GM10248 (cell line): ENCODE measurements around the gene GPRIN1.

Experiments used
- CTCF ChIA-PET: fragments of 300-600 bp; sonication (Branson Sonifier 250); formaldehyde crosslinking; extraction: SDS; loops from one replicate; lab custom pipeline; 2021; ENCODE audit warnings: antibody characterized with exemption; lab: Yijun Ruan, JAX
- POLR2A ChIA-PET: fragments of 350-650 bp; sonication (Branson Sonifier 250); formaldehyde crosslinking; extraction: SDS; loops from one replicate; lab custom pipeline; 2020; ENCODE audit warnings: antibody characterized with exemption; lab: Yijun Ruan, JAX
- DNase-seq: peaks from one replicate; pipeline ENCODE4 v3.0.0; 2012; ENCODE audit errors: extremely low spot score
- TF ChIP-seq, protein P1 (sequence below): IDR thresholded peaks from 2 replicates; pipeline ENCODE4 v1.5.1; 2012; ENCODE audit warnings: mild to moderate bottlenecking, low read depth; ENCODE audit errors: extremely low read depth, missing control alignments, control extremely low read depth

GPRIN1 gene

GRCh38 chr5:176653401-176654385 lies 43.7 kb upstream of the GPRIN1 start:
- no peak for DNase-seq
- TF ChIP-seq, protein P1, sequence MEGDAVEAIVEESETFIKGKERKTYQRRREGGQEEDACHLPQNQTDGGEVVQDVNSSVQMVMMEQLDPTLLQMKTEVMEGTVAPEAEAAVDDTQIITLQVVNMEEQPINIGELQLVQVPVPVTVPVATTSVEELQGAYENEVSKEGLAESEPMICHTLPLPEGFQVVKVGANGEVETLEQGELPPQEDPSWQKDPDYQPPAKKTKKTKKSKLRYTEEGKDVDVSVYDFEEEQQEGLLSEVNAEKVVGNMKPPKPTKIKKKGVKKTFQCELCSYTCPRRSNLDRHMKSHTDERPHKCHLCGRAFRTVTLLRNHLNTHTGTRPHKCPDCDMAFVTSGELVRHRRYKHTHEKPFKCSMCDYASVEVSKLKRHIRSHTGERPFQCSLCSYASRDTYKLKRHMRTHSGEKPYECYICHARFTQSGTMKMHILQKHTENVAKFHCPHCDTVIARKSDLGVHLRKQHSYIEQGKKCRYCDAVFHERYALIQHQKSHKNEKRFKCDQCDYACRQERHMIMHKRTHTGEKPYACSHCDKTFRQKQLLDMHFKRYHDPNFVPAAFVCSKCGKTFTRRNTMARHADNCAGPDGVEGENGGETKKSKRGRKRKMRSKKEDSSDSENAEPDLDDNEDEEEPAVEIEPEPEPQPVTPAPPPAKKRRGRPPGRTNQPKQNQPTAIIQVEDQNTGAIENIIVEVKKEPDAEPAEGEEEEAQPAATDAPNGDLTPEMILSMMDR = no peak
- POLR2A ChIA-PET = no interaction called here
- CTCF ChIA-PET = interaction anchor here (1.3 kb wide), 2 partner anchors 419 to 459 kb away, joined by 3 to 5 read pairs; no protein-coding TSS in a partner anchor

DNA sequence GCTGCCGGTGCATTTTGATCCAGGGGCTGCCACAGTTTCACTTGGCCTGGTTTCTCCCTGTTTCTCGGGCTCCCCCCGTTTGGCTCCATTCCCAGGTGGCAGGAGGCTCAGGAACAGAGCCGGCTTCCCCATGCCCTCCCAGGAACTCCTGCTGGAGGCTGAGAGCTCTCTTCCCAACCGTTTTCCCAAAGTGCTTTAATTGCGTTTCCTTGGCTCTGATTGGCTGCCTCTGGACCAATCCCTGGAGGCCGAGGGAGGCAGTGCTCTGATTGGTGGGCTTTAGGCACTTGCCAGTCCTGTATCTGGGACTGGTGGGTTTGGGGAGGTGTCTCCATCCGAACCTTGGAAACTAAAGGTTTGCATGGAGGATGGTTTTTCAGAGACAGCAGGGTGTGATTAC lies 42.2 kb upstream of the GPRIN1 start:
- DNase-seq = no peak
- CTCF ChIA-PET = interaction anchor here (1.4 to 10.1 kb wide), 2 partner anchors 7 to 79 kb away, joined by 3 to 140 read pairs; no protein-coding TSS in a partner anchor
- TF ChIP-seq, protein P1 = no peak
- POLR2A ChIA-PET = no interaction called here

- CTCF ChIA-PET = interaction anchor here (1.4 to 10.1 kb wide), 2 partner anchors 8 to 78 kb away, joined by 3 to 140 read pairs; no protein-coding TSS in a partner anchor
- POLR2A ChIA-PET = interaction anchor here (0.5 kb wide), 1 partner anchor 423 kb away, joined by 3 read pairs; no protein-coding TSS in a partner anchor
- no peak for DNase-seq
- TF ChIP-seq, protein P1 = no peak
Observed at GRCh38 chr5:176651472-176651980, 41.6 kb upstream of the GPRIN1 start.

DNA sequence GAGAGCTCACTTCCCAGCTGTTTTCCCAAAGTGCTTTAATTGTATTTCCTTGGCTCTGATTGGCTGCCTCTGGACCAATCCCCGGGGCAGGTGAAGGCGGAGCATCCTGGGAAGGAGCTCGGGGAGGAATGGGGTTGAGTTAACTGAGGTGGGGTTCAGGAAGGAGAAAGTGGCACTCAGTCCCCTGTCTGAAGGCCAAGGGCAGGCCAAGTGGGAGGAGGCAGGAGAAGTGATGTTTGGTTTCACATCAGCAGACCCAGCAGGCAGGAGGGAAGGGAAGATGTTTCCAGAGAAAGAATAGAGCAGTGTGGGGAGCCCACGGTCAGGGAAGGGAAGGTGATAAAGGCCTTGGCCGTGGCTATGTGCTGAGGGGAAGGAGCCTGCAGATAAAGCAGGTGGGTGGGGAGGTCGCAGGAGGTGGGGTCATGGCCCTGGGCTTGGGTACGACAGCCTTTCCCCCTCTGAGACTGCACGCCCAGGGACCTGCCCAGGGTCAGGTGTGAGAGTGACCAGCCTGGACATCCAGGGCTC lies 40.5 kb upstream of the GPRIN1 start:
- TF ChIP-seq, protein P1 = no peak
- ChIA-PET POLR2A (no interaction called here), CTCF (interaction anchor here (0.6 to 10.1 kb wide), 2 partner anchors 9 to 128 kb away, joined by 3 to 140 read pairs; no protein-coding TSS in a partner anchor)
- no peak for DNase-seq

DNA sequence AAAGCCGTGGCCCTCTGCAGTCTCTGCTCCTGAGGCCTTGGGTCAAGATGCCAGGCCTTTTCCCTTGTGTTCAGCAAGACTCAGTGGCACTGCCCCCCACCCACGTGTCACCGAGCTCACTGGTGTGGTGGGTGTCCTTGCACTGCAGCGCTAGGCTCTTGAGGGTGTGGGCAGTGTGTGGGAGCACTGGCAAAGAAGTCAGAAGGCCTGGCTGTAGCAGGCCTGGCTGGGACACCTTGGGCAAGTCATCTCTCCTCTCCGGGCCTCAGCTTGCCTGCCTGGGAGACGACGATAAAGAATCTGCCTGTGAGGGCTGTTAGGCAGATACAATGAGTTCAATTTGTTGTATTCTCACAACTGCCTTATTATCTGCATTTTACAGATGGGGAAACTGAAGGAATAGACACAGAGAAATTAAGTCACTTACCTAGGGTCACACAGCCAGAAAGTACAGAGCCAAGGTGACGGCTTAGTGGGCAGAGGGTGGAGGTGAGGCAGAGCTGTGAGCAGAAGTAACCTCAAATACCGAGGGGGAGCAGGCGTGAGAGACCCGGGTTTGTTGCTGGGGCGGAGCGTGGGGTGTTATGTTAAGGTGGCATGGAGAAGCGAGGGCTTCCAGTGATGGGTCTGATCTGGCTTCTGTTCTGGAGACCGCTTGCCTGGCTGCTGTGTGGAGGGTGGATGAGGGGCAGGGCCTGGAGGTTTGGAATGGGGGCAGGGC lies 38.7 kb upstream of the GPRIN1 start:
- DNase-seq = no peak
- ChIA-PET CTCF (interaction anchor here (2.9 to 10.1 kb wide), 2 partner anchors 10 to 233 kb away, joined by 8 to 140 read pairs; partner anchors contain the start of gene CLTB), POLR2A (no interaction called here)
- TF ChIP-seq, protein P1 = no peak
